Measurements from ENCODE around the gene VWA8. TPM values are rescaled to one million over a fixed set of nuclear protein-coding genes. Genes with fewer than 3 reads are reported as not detected.

VWA8 gene
- total and polyA plus RNA-seq, 7 experiments from 2014 or later = 4.8 to 26.3 (median 21.6) TPM

GRCh38 chr13:41597348-41598041, 363.4 kb downstream of the VWA8 start:
- no peak overlapping the region for H3K4me3 ChIP-seq (ENCODE audit: low read length)
- no peaks in the 10 kb centered on the region for H3K27me3 ChIP-seq (ENCODE audit: control insufficient read depth in 2 of 2, insufficient read depth in 2 of 2, low read length in 2 of 2)
- Mint-ChIP-seq H3K27ac (peak overlapping the region in 3 of 9 donors; percentile 3 to 60 (median 7)), H3K36me3 (peaks cover 17 to 49% (median 28%) of the 10 kb centered on the region in 5 donors), H3K27me3 (no peaks in the 10 kb centered on the region), H3K9me3 (peaks cover 0 to 2% (median 0%) of the 10 kb centered on the region in 11 donors), H3K4me1 (peaks cover 5 to 21% (median 9%) of the 10 kb centered on the region in 7 donors), H3K4me3 (no peak overlapping the region)
- intact Hi-C loops (cut with micrococcal nuclease) = no loop called here
- ChIA-PET CTCF (interaction anchor here (0.6 kb wide), 1 partner anchor 138 kb away, joined by 3 read pairs; no protein-coding TSS in a partner anchor), POLR2A (no interaction called here)
- no peaks in the 10 kb centered on the region for H3K36me3 ChIP-seq (ENCODE audit: control insufficient read depth in 2 of 3, insufficient read depth in 3 of 3, low read length in 3 of 3)
- no peaks in the 10 kb centered on the region for H3K4me1 ChIP-seq (ENCODE audit: control insufficient read depth in 2 of 2, insufficient read depth in 2 of 2, low read length in 2 of 2)
- ATAC-seq (no peak), DNase-seq (no peak)
- no peaks in the 10 kb centered on the region for H3K9me3 ChIP-seq (ENCODE audit: control insufficient read depth in 2 of 3, low read length in 3 of 3)
- H3K27ac ChIP-seq (ENCODE audit: low read depth, low read length) = no peak overlapping the region

- no peak for DNase-seq
- Mint-ChIP-seq H3K36me3 (peaks cover 13 to 38% (median 23%) of the 10 kb centered on the region in 5 donors), H3K27me3 (no peaks in the 10 kb centered on the region), H3K4me3 (no peak overlapping the region), H3K27ac (peak overlapping the region in 1 of 9 donors; percentile 41), H3K9me3 (peaks cover 0 to 2% (median 0%) of the 10 kb centered on the region in 11 donors), H3K4me1 (peaks cover 5 to 21% (median 9%) of the 10 kb centered on the region in 7 donors)
- intact Hi-C loops (cut with micrococcal nuclease) = no loop called here
- no peak for ATAC-seq
- H3K4me3 ChIP-seq (ENCODE audit: low read length) = no peak overlapping the region
- CTCF ChIA-PET = interaction anchor here (0.8 kb wide), 1 partner anchor 11 kb away, joined by 3 read pairs; no protein-coding TSS in a partner anchor
- H3K4me1 ChIP-seq (ENCODE audit: control insufficient read depth in 2 of 2, insufficient read depth in 2 of 2, low read length in 2 of 2) = no peaks in the 10 kb centered on the region
- no peaks in the 10 kb centered on the region for H3K9me3 ChIP-seq (ENCODE audit: control insufficient read depth in 2 of 3, low read length in 3 of 3)
- POLR2A ChIA-PET = no interaction called here
- no peaks in the 10 kb centered on the region for H3K27me3 ChIP-seq (ENCODE audit: control insufficient read depth in 2 of 2, insufficient read depth in 2 of 2, low read length in 2 of 2)
- no peaks in the 10 kb centered on the region for H3K36me3 ChIP-seq (ENCODE audit: control insufficient read depth in 2 of 3, insufficient read depth in 3 of 3, low read length in 3 of 3)
- H3K27ac ChIP-seq (ENCODE audit: low read depth, low read length) = no peak overlapping the region
These were observed 364.7 kb downstream of the VWA8 start for GRCh38 chr13:41596190-41596589.

GRCh38 chr13:41595298-41595697, 365.6 kb downstream of the VWA8 start:
- H3K27ac Mint-ChIP-seq = no peak overlapping the region
- peaks cover 0 to 2% (median 0%) of the 10 kb centered on the region in 11 donors for H3K9me3 Mint-ChIP-seq
- Histone ChIP-seq H3K9me3 (ENCODE audit: control insufficient read depth in 2 of 3, low read length in 3 of 3) (no peaks in the 10 kb centered on the region), H3K36me3 (ENCODE audit: control insufficient read depth in 2 of 3, insufficient read depth in 3 of 3, low read length in 3 of 3) (no peaks in the 10 kb centered on the region), H3K4me1 (ENCODE audit: control insufficient read depth in 2 of 2, insufficient read depth in 2 of 2, low read length in 2 of 2) (no peaks in the 10 kb centered on the region), H3K27me3 (ENCODE audit: control insufficient read depth in 2 of 2, insufficient read depth in 2 of 2, low read length in 2 of 2) (no peaks in the 10 kb centered on the region), H3K27ac (ENCODE audit: low read depth, low read length) (no peak overlapping the region), H3K4me3 (ENCODE audit: low read length) (no peak overlapping the region)
- CTCF ChIA-PET = no interaction called here
- peaks cover 4 to 35% (median 19%) of the 10 kb centered on the region in 5 donors for H3K36me3 Mint-ChIP-seq
- peaks cover 5 to 25% (median 10%) of the 10 kb centered on the region in 7 donors for H3K4me1 Mint-ChIP-seq
- POLR2A ChIA-PET = no interaction called here
- no peak overlapping the region for H3K4me3 Mint-ChIP-seq
- ATAC-seq (no peak), DNase-seq (no peak)
- H3K27me3 Mint-ChIP-seq = no peaks in the 10 kb centered on the region
- intact Hi-C loops (cut with micrococcal nuclease) = no loop called here

- no peak for ATAC-seq
- no peak overlapping the region for H3K27ac ChIP-seq (ENCODE audit: low read depth, low read length)
- Mint-ChIP-seq H3K27me3 (no peaks in the 10 kb centered on the region), H3K27ac (peak overlapping the region in 2 of 9 donors; percentile 2 to 11), H3K9me3 (no peaks in the 10 kb centered on the region), H3K4me1 (peaks cover 0 to 10% (median 4%) of the 10 kb centered on the region in 7 donors), H3K36me3 (peaks cover 4 to 40% (median 26%) of the 10 kb centered on the region in 5 donors), H3K4me3 (no peak overlapping the region)
- H3K27me3 ChIP-seq (ENCODE audit: control insufficient read depth in 2 of 2, insufficient read depth in 2 of 2, low read length in 2 of 2) = no peaks in the 10 kb centered on the region
- H3K4me1 ChIP-seq (ENCODE audit: control insufficient read depth in 2 of 2, insufficient read depth in 2 of 2, low read length in 2 of 2) = peaks cover 0 to 6% of the 10 kb centered on the region in 2 donors
- no peaks in the 10 kb centered on the region for H3K9me3 ChIP-seq (ENCODE audit: control insufficient read depth in 2 of 3, low read length in 3 of 3)
- intact Hi-C loops (cut with micrococcal nuclease) = no loop called here
- H3K36me3 ChIP-seq (ENCODE audit: control insufficient read depth in 2 of 3, insufficient read depth in 3 of 3, low read length in 3 of 3) = peaks cover 0 to 5% (median 0%) of the 10 kb centered on the region in 3 experiments
- no peak overlapping the region for H3K4me3 ChIP-seq (ENCODE audit: low read length)
- POLR2A ChIA-PET = no interaction called here
- DNase-seq = no peak
- CTCF ChIA-PET = interaction anchor here (1.3 kb wide), 1 partner anchor 131 kb away, joined by 3 read pairs; no protein-coding TSS in a partner anchor
These were observed 370.3 kb downstream of the VWA8 start for GRCh38 chr13:41590643-41591042.

GRCh38 chr13:41590122-41590521, 370.8 kb downstream of the VWA8 start:
- no peak overlapping the region for H3K4me3 Mint-ChIP-seq
- POLR2A ChIA-PET = no interaction called here

GRCh38 chr13:41589434-41589833, 371.5 kb downstream of the VWA8 start:
- H3K9me3 ChIP-seq (ENCODE audit: control insufficient read depth in 2 of 3, low read length in 3 of 3) = no peaks in the 10 kb centered on the region
- Mint-ChIP-seq H3K36me3 (peaks cover 4 to 45% (median 30%) of the 10 kb centered on the region in 5 donors), H3K4me1 (peaks cover 0 to 10% (median 4%) of the 10 kb centered on the region in 7 donors), H3K4me3 (no peak overlapping the region), H3K9me3 (no peaks in the 10 kb centered on the region), H3K27me3 (no peaks in the 10 kb centered on the region), H3K27ac (peak overlapping the region in 2 of 9 donors; percentile 16 to 47)
- POLR2A ChIA-PET = interaction anchor here (0.5 to 0.9 kb wide), 3 partner anchors 80 to 523 kb away, joined by 3 read pairs; no protein-coding TSS in a partner anchor
- H3K27ac ChIP-seq (ENCODE audit: low read depth, low read length) = no peak overlapping the region
- intact Hi-C loops (cut with micrococcal nuclease) = no loop called here
- no peak for ATAC-seq
- no peak overlapping the region for H3K4me3 ChIP-seq (ENCODE audit: low read length)
- peaks cover 0 to 6% of the 10 kb centered on the region in 2 donors for H3K4me1 ChIP-seq (ENCODE audit: control insufficient read depth in 2 of 2, insufficient read depth in 2 of 2, low read length in 2 of 2)
- no peak for DNase-seq
- H3K27me3 ChIP-seq (ENCODE audit: control insufficient read depth in 2 of 2, insufficient read depth in 2 of 2, low read length in 2 of 2) = no peaks in the 10 kb centered on the region
- peaks cover 0 to 5% (median 0%) of the 10 kb centered on the region in 3 experiments for H3K36me3 ChIP-seq (ENCODE audit: control insufficient read depth in 2 of 3, insufficient read depth in 3 of 3, low read length in 3 of 3)
- CTCF ChIA-PET = interaction anchor here (1.4 kb wide), 1 partner anchor 131 kb away, joined by 9 read pairs; the partner anchor contains the start of gene RGCC

More at GRCh38 chr13:41590122-41590521, 370.8 kb downstream of the VWA8 start:
- DNase-seq (no peak), ATAC-seq (no peak)
- Mint-ChIP-seq H3K27me3 (no peaks in the 10 kb centered on the region), H3K36me3 (peaks cover 4 to 39% (median 26%) of the 10 kb centered on the region in 5 donors), H3K9me3 (no peaks in the 10 kb centered on the region), H3K27ac (peak overlapping the region in 1 of 9 donors; percentile 2), H3K4me1 (peaks cover 0 to 10% (median 4%) of the 10 kb centered on the region in 7 donors)
- H3K27ac ChIP-seq (ENCODE audit: low read depth, low read length) = no peak overlapping the region
- no peaks in the 10 kb centered on the region for H3K27me3 ChIP-seq (ENCODE audit: control insufficient read depth in 2 of 2, insufficient read depth in 2 of 2, low read length in 2 of 2)
- no peak overlapping the region for H3K4me3 ChIP-seq (ENCODE audit: low read length)
- H3K9me3 ChIP-seq (ENCODE audit: control insufficient read depth in 2 of 3, low read length in 3 of 3) = no peaks in the 10 kb centered on the region
- CTCF ChIA-PET = no interaction called here
- intact Hi-C loops (cut with micrococcal nuclease) = no loop called here
- peaks cover 0 to 6% of the 10 kb centered on the region in 2 donors for H3K4me1 ChIP-seq (ENCODE audit: control insufficient read depth in 2 of 2, insufficient read depth in 2 of 2, low read length in 2 of 2)
- H3K36me3 ChIP-seq (ENCODE audit: control insufficient read depth in 2 of 3, insufficient read depth in 3 of 3, low read length in 3 of 3) = peaks cover 0 to 5% (median 0%) of the 10 kb centered on the region in 3 experiments
